HEK293 (cell line): ENCODE data around the gene BCCIP.

Experiments
- CTCF ChIA-PET: fragments of 350-600 bp; formaldehyde crosslinking; extraction: SDS; loops from one replicate; lab custom pipeline; 2021; ENCODE audit warnings: antibody characterized with exemption; lab: Yijun Ruan, JAX
- POLR2A ChIA-PET: fragments of 300-600 bp; formaldehyde crosslinking; extraction: SDS; loops from one replicate; lab custom pipeline; 2020; ENCODE audit warnings: antibody characterized with exemption, inconsistent platforms; lab: Yijun Ruan, JAX
- H3K27ac ChIP-seq: fragments of 200-500 bp; sonication (Bioruptor generic); 2 replicates; pipeline ENCODE4 v1.5.1; 2014; ENCODE audit warnings: low read depth, low read length, control low read depth, inconsistent platforms; ENCODE audit errors: extremely low read depth
- H3K36me3 ChIP-seq, 2 experiments: fragments of 200-500 bp in 1 of 2; sonication (Bioruptor generic) in 1 of 2; 1 replicate in 1 of 2; 2 replicates in 1 of 2; pipeline ENCODE4 v1.5.1; 2014 to 2017; ENCODE audit warnings: inconsistent platforms in 2 of 2, low read length in 2 of 2; ENCODE audit not compliant: control insufficient read depth in 2 of 2, insufficient read depth in 1 of 2
- H3K4me1 ChIP-seq: fragments of 200-500 bp; sonication (Bioruptor generic); 2 replicates; pipeline ENCODE4 v1.5.1; 2014; ENCODE audit warnings: mild to moderate bottlenecking, low read length, inconsistent platforms; ENCODE audit not compliant: control insufficient read depth, insufficient read depth
- H3K4me3 ChIP-seq: 2 replicates; pipeline ENCODE4 v1.5.1; 2011; ENCODE audit warnings: low read depth, mild to moderate bottlenecking, control low read depth, low read length, moderate library complexity
- H3K9me3 ChIP-seq: fragments of 200-500 bp; sonication (Bioruptor generic); 2 replicates; pipeline ENCODE4 v1.5.1; 2014; ENCODE audit warnings: low read depth, low read length, inconsistent platforms; ENCODE audit not compliant: control insufficient read depth, insufficient read depth
- ATF2 ChIP-seq: fragments of 450-650 bp; formaldehyde crosslinking; IDR thresholded peaks from 2 replicates; pipeline ENCODE4 v1.5.1; 2016; ENCODE audit warnings: missing biosample characterization, missing genetic modification characterization, low read depth
- PRDM1 ChIP-seq: fragments of 450-650 bp; formaldehyde crosslinking; IDR thresholded peaks from 2 replicates; pipeline ENCODE4; 2016; ENCODE audit warnings: missing biosample characterization, missing genetic modification characterization
- SALL2 ChIP-seq: fragments of 450-650 bp; formaldehyde crosslinking; IDR thresholded peaks from 2 replicates; pipeline ENCODE4 v1.5.0; 2017; ENCODE audit warnings: missing biosample characterization, mild to moderate bottlenecking, missing genetic modification characterization, borderline replicate concordance
- TSHZ1 ChIP-seq: fragments of 450-650 bp; formaldehyde crosslinking; IDR thresholded peaks from 2 replicates; pipeline ENCODE4 v1.5.1; 2016; ENCODE audit warnings: missing biosample characterization, missing genetic modification characterization, borderline replicate concordance
- ZFHX2 ChIP-seq: fragments of 450-650 bp; formaldehyde crosslinking; conservative IDR thresholded peaks from 2 replicates; pipeline ENCODE4 v1.5.1; 2016; ENCODE audit warnings: missing biosample characterization, missing genetic modification characterization
- ZNF19 ChIP-seq: fragments of 450-650 bp; formaldehyde crosslinking; IDR thresholded peaks from 2 replicates; pipeline ENCODE4; 2016; ENCODE audit warnings: missing biosample characterization, missing genetic modification characterization, low read depth
- ZNF274 ChIP-seq, 2 experiments: fragments of 200-500 bp in 1 of 2; fragments of 450-650 bp in 1 of 2; sonication (Bioruptor generic) in 1 of 2; formaldehyde crosslinking in 1 of 2; IDR thresholded peaks; 2 replicates each; pipeline versions ENCODE4 v1.5.1 to v1.6.1; 2014 to 2016; ENCODE audit warnings: borderline replicate concordance in 1 of 2, inconsistent platforms in 1 of 2, low read length in 1 of 2, missing biosample characterization in 1 of 2, missing genetic modification characterization in 1 of 2
- ZNF473 ChIP-seq: fragments of 450-650 bp; formaldehyde crosslinking; IDR thresholded peaks from 2 replicates; pipeline ENCODE4 v1.5.1; 2017; ENCODE audit warnings: missing biosample characterization, missing genetic modification characterization
- ZNF548 ChIP-seq: fragments of 450-650 bp; formaldehyde crosslinking; IDR thresholded peaks from 2 replicates; pipeline ENCODE4 v1.5.1; 2016; ENCODE audit warnings: missing biosample characterization, missing genetic modification characterization
- ZNF560 ChIP-seq: fragments of 450-650 bp; formaldehyde crosslinking; IDR thresholded peaks from 2 replicates; pipeline ENCODE4 v1.5.1; 2017; ENCODE audit warnings: missing biosample characterization, missing genetic modification characterization, borderline replicate concordance
- ZNF580 ChIP-seq: fragments of 450-650 bp; formaldehyde crosslinking; IDR thresholded peaks from 2 replicates; pipeline ENCODE4 v1.5.1; 2016; ENCODE audit warnings: missing biosample characterization, missing genetic modification characterization
- ZNF629 ChIP-seq: fragments of 450-650 bp; formaldehyde crosslinking; IDR thresholded peaks from 2 replicates; pipeline ENCODE4 v1.5.1; 2017; ENCODE audit warnings: missing biosample characterization, missing genetic modification characterization
- ZNF645 ChIP-seq: fragments of 450-650 bp; formaldehyde crosslinking; IDR thresholded peaks from 2 replicates; pipeline ENCODE4; 2016; ENCODE audit warnings: missing biosample characterization, missing genetic modification characterization
- ZNF701 ChIP-seq: fragments of 450-650 bp; formaldehyde crosslinking; IDR thresholded peaks from 2 replicates; pipeline ENCODE4 v1.5.1; 2016; ENCODE audit warnings: missing biosample characterization, missing genetic modification characterization
- ZSCAN16 ChIP-seq: fragments of 450-650 bp; formaldehyde crosslinking; IDR thresholded peaks from 2 replicates; pipeline ENCODE4 v1.5.1; 2016; ENCODE audit warnings: missing biosample characterization, missing genetic modification characterization
- ZXDB ChIP-seq: fragments of 450-650 bp; formaldehyde crosslinking; IDR thresholded peaks from 2 replicates; pipeline ENCODE4 v1.5.1; 2016; ENCODE audit warnings: missing biosample characterization, missing genetic modification characterization

Gene BCCIP

GRCh38 chr10:125827133-125827532, 3.8 kb downstream of the BCCIP start:
- no peak overlapping the region for H3K4me3 ChIP-seq
- H3K4me1 ChIP-seq, result peaks cover 10% of the 10 kb centered on the region; the same call in 1 of the 2 replicates
- TF ChIP-seq SALL2 (tag by site-specific recombination) (no peak), ZNF701 (tag by site-specific recombination) (no peak), ZNF274 (IDR thresholded peaks at IDR 0.05; ENCODE audit: low read length) (no peak), ZNF274 (tag by site-specific recombination; IDR thresholded peaks at IDR 0.05; ENCODE audit: borderline replicate concordance) (no peak), ZNF473 (tag by site-specific recombination) (no peak)
- H3K27ac ChIP-seq, result no peak overlapping the region
- POLR2A ChIA-PET, result no interaction called here
- peaks cover 41 to 74% of the 10 kb centered on the region in 2 experiments for H3K36me3 ChIP-seq
- CTCF ChIA-PET, result no interaction called here
- no peaks in the 10 kb centered on the region for H3K9me3 ChIP-seq

- ChIA-PET CTCF (no interaction called here), POLR2A (no interaction called here)
- Histone ChIP-seq H3K9me3 (no peaks in the 10 kb centered on the region), H3K27ac (no peak overlapping the region), H3K4me1 (peaks cover 10% of the 10 kb centered on the region; the same call in 1 of the 2 replicates), H3K4me3 (no peak overlapping the region), H3K36me3 (peaks cover 53 to 86% of the 10 kb centered on the region in 2 experiments)
- TF ChIP-seq ZNF645 (tag by site-specific recombination) (no peak), ZNF629 (0 out of 2 replicates have a peak, but pooled peaks have one; percentile 37), ATF2 (tag by site-specific recombination) (peak; percentile 66; the same call in 1 of the 2 replicates)
Measured at GRCh38 chr10:125828311-125828710, 5.0 kb downstream of the BCCIP start.

- Histone ChIP-seq H3K4me1 (no peaks in the 10 kb centered on the region), H3K9me3 (no peaks in the 10 kb centered on the region), H3K4me3 (no peak overlapping the region), H3K27ac (no peak overlapping the region), H3K36me3 (peaks cover 70 to 91% of the 10 kb centered on the region in 2 experiments)
- ChIA-PET POLR2A (no interaction called here), CTCF (no interaction called here)
- TF ChIP-seq ZNF548 (tag by site-specific recombination) (no peak), ZFHX2 (tag by site-specific recombination) (no peak), TSHZ1 (no peak), ZSCAN16 (tag by site-specific recombination) (no peak), ZNF19 (tag by site-specific recombination) (no peak), ZNF580 (no peak), PRDM1 (tag by site-specific recombination) (no peak), ZXDB (tag by site-specific recombination) (no peak), ZNF560 (no peak)
Measured at GRCh38 chr10:125836746-125837145, 13.4 kb downstream of the BCCIP start.
